ENCODE results near the gene VPS4A.

DNA sequence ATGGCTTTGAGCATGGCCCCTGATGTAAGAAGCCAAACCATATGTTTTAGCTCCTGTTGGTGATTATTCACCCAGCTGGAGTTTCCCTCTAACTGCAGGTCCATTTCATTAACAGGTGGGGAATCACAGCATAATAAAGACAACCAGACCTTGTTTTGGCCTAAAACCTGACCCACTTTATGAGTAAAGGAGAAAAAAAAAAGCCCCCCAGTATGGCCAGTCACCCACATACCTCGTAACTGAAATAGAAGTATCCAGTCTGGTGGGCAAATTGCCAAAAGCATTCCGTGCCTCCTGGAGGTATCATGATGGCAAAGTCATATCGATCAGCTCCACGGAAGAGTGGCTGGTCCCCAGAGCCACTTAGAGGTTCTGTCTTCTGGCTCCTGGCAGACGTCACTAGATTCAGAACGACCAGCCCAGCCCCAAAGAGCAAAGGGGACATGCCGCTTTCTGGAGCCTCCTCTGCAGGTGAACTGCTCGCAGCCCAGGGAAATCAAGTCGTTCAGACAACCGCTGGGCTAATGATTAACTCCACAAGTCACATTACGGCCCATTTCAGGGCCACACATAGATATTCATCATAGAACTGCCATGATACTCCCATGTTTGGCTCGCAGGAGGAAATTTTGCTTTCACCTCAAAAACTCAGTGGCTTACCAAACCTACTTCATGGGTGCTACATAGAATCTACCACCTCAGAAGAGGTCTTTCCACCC lies 40.3 kb downstream of the VPS4A start, which contains the start of gene TMED6:
- TF ChIP-seq RB1 (IDR thresholded peaks at IDR 0.05; ENCODE audit: borderline replicate concordance) = no peak
- no peak for TF ChIP-seq CTCF (IDR thresholded peaks at IDR 0.05 in 2 of 3, conservative IDR thresholded peaks at IDR 0.05 in 1 of 3; ENCODE audit: control insufficient read depth in 2 of 3, extremely low read depth in 1 of 3, insufficient read depth in 1 of 3, low read depth in 3 of 3, low read length in 3 of 3)
- TF ChIP-seq, protein P1, sequence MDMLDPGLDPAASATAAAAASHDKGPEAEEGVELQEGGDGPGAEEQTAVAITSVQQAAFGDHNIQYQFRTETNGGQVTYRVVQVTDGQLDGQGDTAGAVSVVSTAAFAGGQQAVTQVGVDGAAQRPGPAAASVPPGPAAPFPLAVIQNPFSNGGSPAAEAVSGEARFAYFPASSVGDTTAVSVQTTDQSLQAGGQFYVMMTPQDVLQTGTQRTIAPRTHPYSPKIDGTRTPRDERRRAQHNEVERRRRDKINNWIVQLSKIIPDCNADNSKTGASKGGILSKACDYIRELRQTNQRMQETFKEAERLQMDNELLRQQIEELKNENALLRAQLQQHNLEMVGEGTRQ (IDR thresholded peaks at IDR 0.05; ENCODE audit: borderline replicate concordance, low read depth, low read length) = no peak
- TF ChIP-seq HDGF (IDR thresholded peaks at IDR 0.05) = no peak
- no peak for TF ChIP-seq RCOR1 (conservative IDR thresholded peaks at IDR 0.05; ENCODE audit: low read depth, low read length)
- TF ChIP-seq GABPA (IDR thresholded peaks at IDR 0.05; ENCODE audit: low read depth) = no peak
- TF ChIP-seq MTA3 (IDR thresholded peaks at IDR 0.05; ENCODE audit: borderline replicate concordance, low read length) = no peak
- TF ChIP-seq SP1 (IDR thresholded peaks at IDR 0.05; ENCODE audit: low read depth, low read length) = no peak
- TF ChIP-seq SREBF1 (IDR thresholded peaks at IDR 0.05; ENCODE audit: low read length) = no peak
- no peak for TF ChIP-seq SIN3A (IDR thresholded peaks at IDR 0.05; ENCODE audit: low read depth, low read length)
- no peak for TF ChIP-seq EGR1 (IDR thresholded peaks at IDR 0.05; ENCODE audit: borderline replicate concordance in 1 of 2, low read depth in 2 of 2, low read length in 2 of 2)

All from GM12878 (cell line).